GM18520 (cell line): ENCODE measurements around the gene AEN.

Experiments
- ATAC-seq: cut with Tn5 transposase; IDR thresholded peaks from one replicate; pipeline ENCODE4 v1.9.1; 2021; ENCODE audit not compliant: unreplicated experiment

The AEN gene

DNA sequence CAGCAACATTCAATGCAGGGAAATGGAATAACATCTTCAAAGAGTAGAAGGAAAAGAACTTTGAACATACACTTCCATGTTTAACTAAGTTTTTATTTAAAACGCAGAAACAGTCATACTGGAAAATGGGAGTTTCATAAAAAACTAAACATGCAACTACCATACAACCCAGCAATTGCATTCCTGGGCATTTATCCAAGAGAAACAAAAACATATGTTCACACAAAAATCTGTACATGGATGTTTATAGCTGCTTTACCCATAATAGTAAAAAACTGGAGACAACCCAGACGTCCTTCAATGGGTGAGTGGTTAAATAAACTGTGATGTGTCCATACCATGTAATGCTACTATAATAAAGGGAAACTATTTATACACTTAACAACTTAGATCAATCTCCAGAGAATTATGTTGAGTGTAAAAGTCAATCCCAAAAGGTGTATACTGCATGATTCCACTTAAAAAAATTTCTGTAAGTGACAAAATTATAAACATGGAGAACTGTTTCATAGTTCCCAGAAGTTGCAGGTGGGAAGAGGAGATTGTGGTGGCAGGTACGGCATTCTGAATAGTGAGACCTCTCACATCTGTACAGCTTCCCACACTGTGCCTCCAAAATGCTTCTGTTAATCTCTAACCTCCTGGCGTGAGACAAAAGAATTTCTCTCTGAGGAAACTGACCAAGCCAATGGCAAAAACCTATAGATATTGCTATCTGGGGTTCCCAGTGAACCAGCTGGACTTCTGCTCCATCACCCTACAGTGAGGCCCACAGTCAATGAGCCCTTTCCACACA lies 40.8 kb downstream of the AEN start:
- no peak for ATAC-seq

DNA sequence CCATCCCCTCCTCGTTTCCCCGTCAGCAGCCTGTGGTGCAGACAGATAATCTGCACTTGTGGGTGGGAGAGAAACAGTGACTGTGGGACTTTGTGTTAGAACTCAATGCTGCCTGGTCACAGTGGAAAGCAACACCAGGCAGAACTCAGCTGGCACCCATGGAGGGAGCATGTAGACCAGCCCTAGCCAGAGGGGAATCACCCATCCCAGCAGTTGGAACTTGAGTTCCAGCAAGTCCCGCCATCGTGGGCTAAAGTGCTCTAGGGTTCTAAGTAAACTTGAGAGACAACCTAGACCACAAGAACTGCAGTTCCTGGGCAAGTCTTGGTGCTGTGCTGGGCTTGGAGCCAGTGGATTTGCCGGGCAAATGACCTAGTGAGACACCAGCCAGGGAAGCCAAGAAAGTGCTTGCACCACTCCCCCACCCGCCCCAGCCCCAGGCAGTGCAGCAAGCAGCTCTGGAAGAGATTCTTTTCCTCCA lies 42.0 kb downstream of the AEN start:
- ATAC-seq, result no peak

DNA sequence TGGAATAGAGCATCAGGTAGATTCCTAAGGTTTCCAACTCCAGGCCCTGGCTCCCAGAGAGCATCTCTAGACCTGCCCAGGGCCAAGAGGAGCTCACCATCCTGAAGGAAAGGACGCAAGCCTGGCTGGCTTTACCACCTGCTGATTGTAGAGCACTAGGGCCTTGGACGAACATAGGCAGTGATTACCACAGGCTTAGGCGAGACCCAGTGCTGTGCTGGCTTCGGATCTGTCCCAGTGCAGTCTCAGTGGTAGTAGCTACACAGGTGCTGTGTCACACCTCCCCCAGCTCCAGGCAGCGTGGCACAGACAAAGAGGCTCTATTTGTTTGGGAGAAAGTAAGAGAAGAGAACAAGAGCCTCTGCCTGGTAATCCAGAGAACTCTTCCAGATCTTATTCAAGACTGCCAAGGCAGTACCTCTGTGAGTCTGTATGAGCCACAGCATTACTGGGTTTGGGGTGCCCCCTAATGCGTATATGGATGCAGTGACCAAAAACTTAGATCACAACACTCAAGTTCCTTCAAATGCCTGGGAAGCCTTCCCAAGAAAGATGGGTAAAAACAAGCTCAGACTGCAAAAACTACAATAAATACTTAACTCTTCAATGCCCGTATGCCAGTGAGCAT lies 43.1 kb downstream of the AEN start:
- no peak for ATAC-seq

DNA sequence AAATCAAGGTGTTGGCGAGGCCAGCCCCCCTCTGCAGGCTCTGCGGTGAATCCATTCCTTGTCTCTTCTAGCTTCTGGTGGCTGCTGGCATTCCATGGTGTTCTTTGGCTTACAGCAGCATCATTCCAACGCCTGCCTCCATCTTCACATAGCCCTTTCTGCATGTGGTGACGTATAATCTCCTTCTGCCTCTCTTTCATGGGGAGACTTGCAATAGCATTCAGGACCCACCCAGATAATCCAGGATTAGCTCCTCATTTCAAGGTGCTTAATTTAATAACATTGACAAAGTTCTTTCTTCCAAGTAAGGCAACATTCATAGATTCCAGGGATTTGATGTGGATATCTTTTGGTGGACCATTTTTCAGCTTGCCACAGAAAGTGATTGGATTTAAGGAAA lies 53.5 kb downstream of the AEN start:
- no peak for ATAC-seq

DNA sequence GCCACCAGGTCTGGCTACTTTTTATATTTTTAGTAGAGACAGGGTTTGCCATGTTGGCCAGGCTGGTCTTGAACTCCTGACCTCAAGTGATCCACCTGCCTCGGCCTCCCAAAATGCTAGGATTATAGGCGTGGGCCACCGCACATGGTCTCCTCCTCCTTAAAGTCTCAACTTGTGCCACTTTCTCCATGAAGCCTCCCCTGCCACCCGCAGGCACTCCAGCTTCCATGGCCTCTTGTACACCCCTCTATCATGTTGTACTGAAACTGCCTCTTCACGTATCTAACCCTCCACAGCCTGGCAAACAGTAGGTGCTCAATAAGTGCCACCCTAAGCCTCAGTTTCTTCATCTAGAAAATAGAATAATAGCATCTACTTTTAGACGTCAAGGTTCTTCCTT lies 57.6 kb downstream of the AEN start:
- no peak for ATAC-seq

DNA sequence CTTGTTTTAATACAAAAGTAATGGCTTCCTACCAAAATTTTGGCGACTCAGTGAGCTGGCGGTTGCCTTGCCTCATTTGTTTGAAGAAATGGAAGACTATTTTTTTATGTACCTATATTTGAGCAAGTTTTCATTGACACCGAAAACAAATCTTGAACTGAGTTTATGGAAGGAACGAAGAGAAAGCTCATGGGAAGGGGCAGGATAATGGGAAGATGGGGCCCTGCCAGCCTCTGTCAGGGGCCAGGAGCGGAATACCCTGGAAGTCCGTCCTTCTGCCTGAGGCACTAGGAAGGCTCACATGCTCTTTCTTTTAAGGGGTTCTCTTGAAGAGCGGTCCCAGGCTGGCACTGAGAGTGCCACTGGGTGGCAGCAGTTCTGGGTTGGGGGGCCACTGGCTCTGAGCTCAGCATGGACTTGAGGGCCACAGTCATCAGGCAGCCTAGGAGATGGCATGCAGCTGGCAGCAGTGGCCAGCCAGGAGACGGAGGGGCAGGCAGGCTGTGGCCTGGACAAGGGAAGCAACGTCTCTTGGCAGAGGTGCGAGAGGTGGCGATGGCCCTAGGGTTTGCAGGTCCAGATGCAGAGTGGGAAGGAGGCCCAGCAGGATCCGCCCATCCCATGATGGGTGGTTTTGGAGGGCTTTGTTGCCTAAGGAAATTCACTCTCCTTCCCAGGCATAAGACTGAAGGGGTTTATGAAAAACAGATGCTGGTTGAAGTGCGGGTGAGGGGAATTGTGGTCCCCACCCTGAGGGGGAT lies 59.3 kb downstream of the AEN start:
- ATAC-seq, result no peak

DNA sequence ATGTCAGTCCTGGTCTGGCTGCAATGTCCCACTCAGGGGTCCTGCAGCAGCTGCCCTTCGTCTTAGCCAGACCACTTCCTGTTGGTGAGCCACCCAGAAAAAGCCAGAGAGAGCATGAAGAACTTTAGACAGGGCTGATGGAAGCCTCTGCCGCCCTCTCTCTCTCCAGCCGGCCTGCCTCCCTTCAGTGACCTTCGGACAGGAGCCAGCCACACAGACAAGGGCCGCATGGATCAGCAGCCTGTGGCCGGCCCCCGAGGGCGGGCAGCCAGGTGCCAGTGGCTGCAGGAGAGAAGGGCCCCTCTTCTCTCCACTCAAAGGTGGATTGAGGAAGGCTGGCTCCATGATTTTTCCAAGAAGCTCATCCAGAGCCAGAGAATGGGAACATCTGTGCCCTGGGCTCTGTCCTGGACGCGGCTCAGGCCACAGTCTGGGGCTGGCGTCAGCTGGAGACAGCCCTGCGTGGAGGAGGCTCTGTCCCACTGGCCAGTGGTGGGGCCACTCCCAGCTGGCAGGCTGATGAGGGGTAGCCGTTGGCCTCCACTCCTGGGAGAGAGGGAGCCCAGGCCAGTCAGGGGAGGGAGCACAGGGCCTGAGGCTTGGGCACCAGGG lies 60.6 kb downstream of the AEN start:
- ATAC-seq, result no peak
